Right lobe of liver (tissue), 4 donors: Measurements from ENCODE around the gene TMEM174.

ENCODE experiments used
- POLR2A ChIP-seq: fragments of 450-650 bp; IDR thresholded peaks from one replicate; pipeline ENCODE4 v1.6.1; 2017; ENCODE audit warnings: antibody characterized with exemption, mild to moderate bottlenecking
- TF ChIP-seq, protein P1 (sequence below), 4 donors: fragments of 200-600 bp in 3 of 4; fragments of 450-650 bp in 1 of 4; IDR thresholded peaks; one replicate each; pipeline versions ENCODE4 v1.5.1 to v1.8.0; 2016 to 2022; ENCODE audit warnings: antibody characterized with exemption in 4 of 4, mild to moderate bottlenecking in 2 of 4
- donor health status: DM: no; HTN: no; CAD: no.
- donor health status: DM: no; HTN: no; CAD: no.
- donor health status: DM: no; HTN: yes; CAD: no.

DNA sequence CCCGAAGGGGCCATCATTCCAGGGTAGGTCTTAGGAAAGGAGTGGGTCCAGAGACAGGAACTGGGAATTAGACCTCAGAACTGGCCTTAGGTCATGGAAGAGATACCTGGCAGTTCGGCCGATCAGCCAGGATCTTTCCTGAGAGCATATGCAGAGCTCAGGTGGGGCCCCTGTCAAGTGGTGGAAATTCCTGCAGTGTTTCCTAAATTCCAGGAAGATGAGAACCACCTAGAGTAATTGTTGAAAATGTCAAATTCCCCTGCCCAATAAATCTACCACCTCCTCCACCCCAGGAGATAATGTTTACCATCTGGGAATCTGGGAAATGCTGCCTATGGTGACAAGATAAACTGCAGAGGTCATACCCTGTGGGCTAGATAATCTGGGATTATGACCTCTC lies 38.0 kb upstream of the TMEM174 start:
- TF ChIP-seq POLR2A, result no peak
- TF ChIP-seq, protein P1, sequence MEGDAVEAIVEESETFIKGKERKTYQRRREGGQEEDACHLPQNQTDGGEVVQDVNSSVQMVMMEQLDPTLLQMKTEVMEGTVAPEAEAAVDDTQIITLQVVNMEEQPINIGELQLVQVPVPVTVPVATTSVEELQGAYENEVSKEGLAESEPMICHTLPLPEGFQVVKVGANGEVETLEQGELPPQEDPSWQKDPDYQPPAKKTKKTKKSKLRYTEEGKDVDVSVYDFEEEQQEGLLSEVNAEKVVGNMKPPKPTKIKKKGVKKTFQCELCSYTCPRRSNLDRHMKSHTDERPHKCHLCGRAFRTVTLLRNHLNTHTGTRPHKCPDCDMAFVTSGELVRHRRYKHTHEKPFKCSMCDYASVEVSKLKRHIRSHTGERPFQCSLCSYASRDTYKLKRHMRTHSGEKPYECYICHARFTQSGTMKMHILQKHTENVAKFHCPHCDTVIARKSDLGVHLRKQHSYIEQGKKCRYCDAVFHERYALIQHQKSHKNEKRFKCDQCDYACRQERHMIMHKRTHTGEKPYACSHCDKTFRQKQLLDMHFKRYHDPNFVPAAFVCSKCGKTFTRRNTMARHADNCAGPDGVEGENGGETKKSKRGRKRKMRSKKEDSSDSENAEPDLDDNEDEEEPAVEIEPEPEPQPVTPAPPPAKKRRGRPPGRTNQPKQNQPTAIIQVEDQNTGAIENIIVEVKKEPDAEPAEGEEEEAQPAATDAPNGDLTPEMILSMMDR (IDR thresholded peaks at IDR 0.05), result no peak
